Limb (tissue), 2 donors: Measurements from ENCODE around the gene CABLES1.
A peak's percentile ranks its signal among the peaks of the same experiment; 100 is the strongest.

Experiments used
- DNase-seq, 2 donors: peaks; one replicate each; pipeline ENCODE4 v3.0.0-alpha.2; 2016; ENCODE audit errors: extremely low spot score in 2 of 2

CABLES1 gene

GRCh38 chr18:23291456-23292205 lies 156.3 kb downstream of the CABLES1 start:
- peak in 1 of 2 donors; percentile 45 for DNase-seq

DNA sequence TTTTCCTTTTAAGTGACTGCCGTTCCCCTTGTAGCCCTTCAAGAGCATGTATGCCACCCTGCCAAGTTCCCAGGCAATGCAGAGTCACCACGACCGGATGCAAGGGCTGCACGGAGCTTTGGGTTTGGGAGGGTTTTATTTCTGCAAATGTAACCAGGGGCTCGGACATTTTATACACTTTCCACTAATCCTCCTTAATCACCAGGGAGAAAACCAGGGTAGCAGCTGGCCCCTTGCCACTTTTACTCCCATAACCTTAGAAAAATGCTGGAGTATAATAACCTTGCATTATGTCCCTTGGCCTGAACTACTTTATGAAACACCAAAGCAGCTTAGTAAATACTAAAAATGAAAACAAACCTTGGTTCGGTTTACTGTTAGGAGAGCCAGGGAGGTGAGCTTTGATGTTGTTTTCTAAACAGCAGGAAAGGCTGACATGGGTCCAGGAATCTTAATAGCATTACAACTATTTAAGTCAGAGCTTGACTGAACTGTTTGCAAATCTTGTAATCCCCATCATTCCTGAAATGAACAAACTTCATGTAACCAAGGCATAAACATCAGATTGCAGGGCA lies 165.0 kb downstream of the CABLES1 start:
- no peak for DNase-seq

GRCh38 chr18:23301972-23302371 lies 166.7 kb downstream of the CABLES1 start:
- no peak for DNase-seq

DNA sequence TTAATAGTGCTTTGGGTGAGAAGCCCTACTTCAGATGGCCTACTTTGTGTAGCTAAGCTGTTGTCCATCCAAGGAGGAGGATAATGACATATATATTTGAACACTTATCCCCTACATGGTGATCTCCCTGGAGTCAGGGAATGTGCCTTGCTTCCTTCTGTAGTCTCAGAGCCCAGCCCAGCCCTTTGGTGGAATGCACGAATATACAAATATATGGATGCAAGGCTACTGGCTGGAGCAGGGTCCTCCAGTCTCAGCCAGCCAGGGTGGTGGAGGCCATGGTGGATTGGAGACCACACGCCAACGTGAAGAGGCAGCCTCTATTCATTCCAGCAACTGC lies 167.2 kb downstream of the CABLES1 start:
- no peak for DNase-seq

DNA sequence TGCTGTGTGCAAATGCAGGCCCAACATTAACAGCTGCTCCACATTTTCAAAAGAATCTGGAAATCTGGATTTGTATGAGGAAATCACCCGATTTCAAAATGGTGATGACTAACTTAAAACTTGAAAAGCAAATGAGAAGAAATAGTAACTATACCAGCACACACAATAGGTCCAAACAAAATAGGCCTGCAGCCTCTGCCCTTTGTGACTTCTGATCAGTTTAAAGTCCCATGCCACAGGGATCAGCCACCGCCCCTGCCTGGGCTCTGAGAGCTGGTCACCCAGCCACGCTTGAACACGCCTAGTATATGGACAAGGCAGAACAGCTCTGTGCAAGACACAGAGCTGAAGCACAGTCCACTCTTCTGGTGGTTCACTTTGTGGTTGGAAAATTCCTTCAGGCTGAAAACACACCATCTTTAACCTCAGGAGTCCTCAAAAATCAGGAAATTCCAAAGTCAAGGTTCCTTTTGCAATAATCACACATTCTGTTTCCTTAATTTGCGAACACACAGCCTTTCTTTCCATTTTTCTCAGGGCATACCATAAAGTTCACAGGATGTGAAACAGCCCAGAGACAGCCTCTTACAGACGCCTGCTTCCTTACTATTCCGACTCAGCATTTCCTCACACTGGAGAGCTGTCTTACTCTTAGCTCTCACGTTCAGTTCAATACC lies 167.7 kb downstream of the CABLES1 start:
- DNase-seq, result no peak

DNA sequence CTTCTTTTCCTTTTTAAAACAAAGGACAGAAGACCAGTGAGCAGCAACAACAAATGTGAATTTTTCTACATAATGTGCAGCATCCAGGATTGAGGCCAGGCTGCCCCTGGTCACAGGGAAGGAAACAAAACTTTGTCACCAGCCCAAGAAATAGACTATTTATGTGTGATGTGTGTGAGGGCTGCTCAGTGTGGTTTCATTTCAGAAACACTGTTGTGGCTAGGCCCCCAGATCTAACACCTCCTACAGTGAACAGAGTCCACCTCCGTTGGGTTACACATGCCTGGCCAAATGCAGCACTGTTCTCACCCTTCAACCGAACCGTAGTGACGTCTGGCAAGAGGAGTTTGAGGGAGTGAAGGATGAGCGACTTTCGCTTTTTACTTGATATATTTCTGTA lies 171.5 kb downstream of the CABLES1 start:
- DNase-seq, result no peak

- DNase-seq, result no peak
Observed at GRCh38 chr18:23307567-23308295, 172.4 kb downstream of the CABLES1 start.
